GM06990 (cell line): ENCODE data around the gene PHB1.
A peak's percentile ranks its signal among the peaks of the same experiment; 100 is the strongest.

Experiments used
- DNase-seq: peaks from one replicate; pipeline ENCODE4 v3.0.0-alpha.2; 2011; ENCODE audit not compliant: insufficient read length; ENCODE audit errors: extremely low read depth
- H3K27me3 ChIP-seq: replicated peaks from 2 replicates; pipeline ENCODE4 v1.6.0; 2011; ENCODE audit warnings: low read length; ENCODE audit not compliant: control insufficient read depth, insufficient read depth
- H3K36me3 ChIP-seq: 2 replicates; pipeline ENCODE4 v1.5.1; 2011; ENCODE audit warnings: low read length; ENCODE audit not compliant: control insufficient read depth, insufficient read depth
- H3K4me3 ChIP-seq: replicated peaks from 2 replicates; pipeline ENCODE4 v1.5.1; 2011; ENCODE audit warnings: low read depth, mild to moderate bottlenecking, control low read depth, low read length
- TF ChIP-seq, protein P1 (sequence below): IDR thresholded peaks from 2 replicates; pipeline ENCODE4 v1.5.1; 2011; ENCODE audit warnings: low read length, control low read depth, mild to moderate bottlenecking, inconsistent platforms; ENCODE audit not compliant: insufficient read depth, poor library complexity, severe bottlenecking

The PHB1 gene

DNA sequence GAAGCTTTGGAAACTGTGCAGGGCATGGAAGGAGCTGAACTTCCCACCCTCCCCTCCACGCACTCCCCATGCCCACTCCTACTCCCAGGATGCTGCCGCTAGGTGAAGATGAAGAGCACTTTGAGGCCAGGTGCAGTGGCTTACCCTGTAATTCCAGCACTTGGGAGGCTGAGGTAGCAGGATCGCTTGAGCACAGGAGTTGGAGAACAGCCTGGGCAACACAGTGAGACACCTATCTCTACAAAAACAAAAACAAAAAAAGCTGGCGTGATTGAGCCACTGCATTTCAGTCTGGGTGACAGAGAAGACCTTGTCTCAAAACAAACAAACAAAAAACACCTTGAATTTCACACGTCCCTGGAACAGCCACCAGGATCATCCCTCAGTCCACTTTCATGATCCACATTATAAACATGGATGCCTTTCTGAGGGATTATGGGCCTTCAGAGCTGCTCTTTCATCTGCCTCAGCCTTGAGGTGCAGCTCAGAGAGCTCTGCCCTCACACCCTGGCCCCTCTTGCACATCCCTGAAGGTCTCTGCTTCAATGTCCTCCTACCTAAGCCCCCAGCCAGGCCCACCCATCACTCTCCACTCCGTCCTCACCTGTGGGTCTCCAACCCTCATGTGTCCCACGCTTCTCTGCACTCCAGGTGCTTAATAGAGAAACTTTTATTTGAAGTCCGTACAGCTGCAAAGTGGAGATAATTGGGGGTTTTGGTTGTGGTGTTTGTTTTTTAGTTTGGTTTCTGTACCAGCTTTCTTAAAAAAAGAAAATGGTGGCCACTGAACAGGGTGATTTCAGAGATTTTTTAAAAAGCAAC is 25.8 kb downstream of the PHB1 start:
- Histone ChIP-seq H3K27me3 (no peaks in the 10 kb centered on the region), H3K36me3 (no peaks in the 10 kb centered on the region), H3K4me3 (peak overlapping the region; percentile 27)
- TF ChIP-seq, protein P1, sequence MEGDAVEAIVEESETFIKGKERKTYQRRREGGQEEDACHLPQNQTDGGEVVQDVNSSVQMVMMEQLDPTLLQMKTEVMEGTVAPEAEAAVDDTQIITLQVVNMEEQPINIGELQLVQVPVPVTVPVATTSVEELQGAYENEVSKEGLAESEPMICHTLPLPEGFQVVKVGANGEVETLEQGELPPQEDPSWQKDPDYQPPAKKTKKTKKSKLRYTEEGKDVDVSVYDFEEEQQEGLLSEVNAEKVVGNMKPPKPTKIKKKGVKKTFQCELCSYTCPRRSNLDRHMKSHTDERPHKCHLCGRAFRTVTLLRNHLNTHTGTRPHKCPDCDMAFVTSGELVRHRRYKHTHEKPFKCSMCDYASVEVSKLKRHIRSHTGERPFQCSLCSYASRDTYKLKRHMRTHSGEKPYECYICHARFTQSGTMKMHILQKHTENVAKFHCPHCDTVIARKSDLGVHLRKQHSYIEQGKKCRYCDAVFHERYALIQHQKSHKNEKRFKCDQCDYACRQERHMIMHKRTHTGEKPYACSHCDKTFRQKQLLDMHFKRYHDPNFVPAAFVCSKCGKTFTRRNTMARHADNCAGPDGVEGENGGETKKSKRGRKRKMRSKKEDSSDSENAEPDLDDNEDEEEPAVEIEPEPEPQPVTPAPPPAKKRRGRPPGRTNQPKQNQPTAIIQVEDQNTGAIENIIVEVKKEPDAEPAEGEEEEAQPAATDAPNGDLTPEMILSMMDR: no peak
- peak; percentile 48 for DNase-seq

DNA sequence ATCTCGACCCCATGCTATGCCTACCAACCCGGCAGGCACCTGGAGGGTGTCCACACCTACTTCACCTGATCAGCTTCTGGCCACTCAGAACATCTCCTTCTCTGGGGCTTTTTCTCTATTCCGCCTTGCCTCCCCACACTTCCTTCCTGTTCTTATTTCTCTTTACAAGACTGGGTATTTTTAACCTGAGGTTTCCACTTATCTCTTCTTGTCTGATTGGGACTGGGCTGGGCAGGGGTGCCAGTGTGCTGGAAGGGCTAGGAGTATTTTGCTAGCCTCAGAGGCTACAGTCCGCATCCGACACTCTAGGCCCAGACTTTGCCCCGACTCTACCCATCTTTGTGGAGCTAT is 26.4 kb downstream of the PHB1 start:
- no peaks in the 10 kb centered on the region for H3K27me3 ChIP-seq
- TF ChIP-seq, protein P1: no peak
- peak; percentile 71 for DNase-seq
- peak overlapping the region; percentile 27 for H3K4me3 ChIP-seq
- H3K36me3 ChIP-seq: no peaks in the 10 kb centered on the region

DNA sequence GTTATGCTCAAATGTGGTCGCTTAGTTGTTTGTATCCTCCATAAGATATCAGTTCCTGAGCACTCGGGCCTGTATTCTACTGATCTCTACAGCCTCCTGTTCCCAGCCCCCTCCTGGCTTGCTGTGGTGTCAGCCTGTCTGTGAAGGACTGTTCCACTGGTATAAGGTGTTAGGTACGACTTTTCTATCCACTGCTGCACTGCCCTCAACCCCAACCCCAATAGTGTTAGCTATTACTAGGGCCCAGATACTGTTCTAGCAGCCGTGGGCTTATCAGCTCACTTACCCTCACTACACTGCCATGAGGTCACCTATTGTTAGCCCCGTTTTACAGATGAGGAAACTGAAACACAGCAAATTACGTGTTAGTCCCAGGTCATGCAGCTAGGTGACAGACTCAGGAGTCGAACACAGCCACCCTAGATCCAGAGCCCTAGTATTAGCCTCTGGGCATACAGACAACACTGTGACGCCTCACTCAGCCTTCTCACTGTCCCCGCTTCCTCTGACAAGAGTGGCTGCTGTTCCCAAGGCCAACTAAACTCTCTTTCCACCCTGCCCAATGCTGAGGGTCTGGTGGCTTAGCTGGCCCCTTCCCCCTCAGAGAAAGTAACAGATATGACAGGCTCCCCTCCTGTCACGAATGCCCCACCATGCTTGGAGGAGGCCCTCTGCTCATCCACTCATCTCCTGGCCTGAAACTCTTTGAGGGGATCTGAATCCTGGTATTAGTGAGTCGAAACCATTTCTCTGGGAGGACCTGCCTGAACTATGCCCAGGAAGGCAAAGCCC is 27.0 kb downstream of the PHB1 start:
- no peak overlapping the region for H3K4me3 ChIP-seq
- no peaks in the 10 kb centered on the region for H3K27me3 ChIP-seq
- no peak for DNase-seq

DNA sequence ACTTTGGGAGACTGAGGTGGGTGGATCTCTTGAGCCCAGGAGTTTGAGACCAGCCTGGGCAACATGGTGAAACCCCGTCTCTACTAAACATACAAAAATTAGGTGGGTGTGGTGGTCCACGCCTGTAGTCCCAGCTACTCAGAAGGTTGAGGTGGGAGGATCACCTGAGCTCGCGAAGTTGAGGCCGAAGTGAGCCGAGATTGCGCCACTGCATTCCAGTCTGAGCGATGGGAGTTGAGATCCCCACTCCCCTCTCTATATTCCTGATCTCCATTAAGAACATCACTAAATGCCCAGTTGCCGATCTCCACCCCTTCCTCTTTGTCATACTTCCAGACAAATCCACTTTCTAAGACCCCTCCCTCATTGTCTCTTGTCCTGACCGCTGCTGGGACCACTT is 28.3 kb downstream of the PHB1 start:
- TF ChIP-seq, protein P1: no peak
- DNase-seq: no peak
- Histone ChIP-seq H3K36me3 (no peaks in the 10 kb centered on the region), H3K27me3 (no peaks in the 10 kb centered on the region), H3K4me3 (no peak overlapping the region)

More for the DNA sequence above, 27.0 kb downstream of the PHB1 start:
- H3K36me3 ChIP-seq: no peaks in the 10 kb centered on the region
- TF ChIP-seq, protein P1: no peak

DNA sequence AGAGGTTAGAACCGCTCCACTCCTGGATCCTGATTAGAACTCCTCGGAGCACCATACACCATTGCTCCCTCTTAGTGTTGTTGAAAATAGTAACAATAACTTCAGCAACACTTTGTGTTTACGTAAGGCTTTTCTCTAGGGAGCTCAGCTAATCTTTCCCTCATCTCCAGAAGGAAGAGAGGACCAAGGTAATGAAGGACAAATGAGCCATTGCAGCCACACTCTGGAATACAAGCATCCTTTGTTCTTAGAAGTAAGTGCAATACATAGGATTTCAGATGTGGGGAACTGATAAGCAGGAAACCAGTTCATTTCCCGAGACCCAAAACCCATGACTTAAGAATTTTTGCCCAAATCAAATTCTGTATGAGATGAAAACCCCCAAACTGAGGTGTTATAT is 29.7 kb downstream of the PHB1 start:
- TF ChIP-seq, protein P1: no peak
- H3K36me3 ChIP-seq: no peaks in the 10 kb centered on the region
- DNase-seq: no peak
- no peak overlapping the region for H3K4me3 ChIP-seq
- H3K27me3 ChIP-seq: no peaks in the 10 kb centered on the region
